H1 (cell line): ENCODE measurements around the gene MYOG.

Source experiments
- CHD1 ChIP-seq: IDR thresholded peaks from 2 replicates; pipeline ENCODE4 v1.6.1; 2012; ENCODE audit warnings: low read depth, low read length, improper control_type of control experiment
- EZH2 ChIP-seq: fragments of 200-600 bp; sonication (generic); IDR thresholded peaks from 2 replicates; pipeline ENCODE4 v1.7.1; 2012; ENCODE audit warnings: low read depth, mild to moderate bottlenecking, moderate library complexity, low read length, inconsistent platforms; ENCODE audit not compliant: severe bottlenecking
- GABPA ChIP-seq: IDR thresholded peaks from 2 replicates; pipeline ENCODE4 v1.6.1; 2011; ENCODE audit warnings: mild to moderate bottlenecking, low read length, moderate library complexity, borderline replicate concordance; ENCODE audit not compliant: insufficient read depth
- MAX ChIP-seq: IDR thresholded peaks from 2 replicates; pipeline ENCODE4 v1.6.1; 2012; ENCODE audit warnings: inconsistent platforms
- PHF8 ChIP-seq: fragments of 200-600 bp; sonication (generic); conservative IDR thresholded peaks from 2 replicates; pipeline ENCODE4 v1.7.1; 2012; ENCODE audit warnings: low read depth, mild to moderate bottlenecking, inconsistent platforms, low read length, moderate library complexity
- POLR2A ChIP-seq, 2 experiments: IDR thresholded peaks; 1 replicate in 1 of 2; 2 replicates in 1 of 2; pipeline ENCODE4 v1.6.1; 2011; ENCODE audit warnings: low read depth in 2 of 2, low read length in 2 of 2, mild to moderate bottlenecking in 2 of 2; ENCODE audit errors: control extremely low read depth in 1 of 2
- POLR2AphosphoS5 ChIP-seq: IDR thresholded peaks from 2 replicates; pipeline ENCODE4 v1.6.1; 2011; ENCODE audit warnings: low read depth, low read length
- SIRT6 ChIP-seq: IDR thresholded peaks from one replicate; pipeline ENCODE4 v1.7.1; 2012; ENCODE audit warnings: low read length, inconsistent platforms
- ZNF274 ChIP-seq: IDR thresholded peaks from 2 replicates; pipeline ENCODE4 v1.7.0; 2012; ENCODE audit warnings: low read length, borderline replicate concordance; ENCODE audit errors: extremely low read depth
- TF ChIP-seq, protein P1 (sequence below), 3 experiments: IDR thresholded peaks; 1 replicate in 2 of 3; 2 replicates in 1 of 3; pipeline versions ENCODE4 v1.5.1 to v1.6.1; 2011; ENCODE audit warnings: low read length in 3 of 3, mild to moderate bottlenecking in 3 of 3, inconsistent platforms in 2 of 3, low read depth in 1 of 3, moderate library complexity in 1 of 3; ENCODE audit not compliant: insufficient read depth in 1 of 3; ENCODE audit errors: control extremely low read depth in 1 of 3

DNA sequence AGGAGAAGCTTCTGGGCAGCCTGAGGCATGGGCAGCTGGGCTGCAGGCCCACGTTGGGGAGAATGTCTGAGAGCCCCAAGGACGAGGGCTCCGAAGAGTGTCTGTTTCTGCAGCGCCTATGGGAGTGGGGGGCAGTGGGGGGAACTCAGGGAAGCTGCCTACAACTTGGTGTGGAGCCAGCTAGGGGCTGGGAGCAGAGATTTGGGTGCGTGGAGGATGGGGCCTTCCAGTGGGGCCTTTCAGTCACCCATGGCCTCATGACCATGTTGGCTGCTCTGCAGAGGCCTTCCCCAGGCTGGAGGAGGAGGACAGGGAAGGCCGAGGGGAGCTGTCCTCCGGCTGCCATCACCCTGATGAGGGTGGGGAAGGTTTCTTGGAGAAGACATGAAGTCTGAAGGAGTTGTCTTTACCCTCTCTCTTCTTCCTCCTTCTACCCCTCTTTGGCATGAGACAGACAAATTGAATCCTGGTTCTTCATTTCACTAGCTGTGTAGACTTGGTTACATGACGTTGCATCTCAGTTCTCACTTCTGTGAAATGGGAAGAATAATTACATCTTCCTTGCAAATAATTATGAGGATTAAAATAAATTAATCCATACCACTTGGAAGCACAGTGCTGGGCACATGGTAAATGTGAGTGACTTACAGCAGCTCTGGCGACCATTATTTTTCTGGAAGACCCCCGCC lies 51.2 kb downstream of the MYOG start:
- TF ChIP-seq CHD1 (no peak), POLR2A (IDR thresholded peaks at IDR 0.05; ENCODE audit: control extremely low read depth in 1 of 2, low read depth in 2 of 2, low read length in 2 of 2) (no peak), POLR2AphosphoS5 (no peak), GABPA (no peak), ZNF274 (no peak), MAX (no peak), SIRT6 (no peak), EZH2 (no peak), PHF8 (no peak)
- TF ChIP-seq, protein P1, sequence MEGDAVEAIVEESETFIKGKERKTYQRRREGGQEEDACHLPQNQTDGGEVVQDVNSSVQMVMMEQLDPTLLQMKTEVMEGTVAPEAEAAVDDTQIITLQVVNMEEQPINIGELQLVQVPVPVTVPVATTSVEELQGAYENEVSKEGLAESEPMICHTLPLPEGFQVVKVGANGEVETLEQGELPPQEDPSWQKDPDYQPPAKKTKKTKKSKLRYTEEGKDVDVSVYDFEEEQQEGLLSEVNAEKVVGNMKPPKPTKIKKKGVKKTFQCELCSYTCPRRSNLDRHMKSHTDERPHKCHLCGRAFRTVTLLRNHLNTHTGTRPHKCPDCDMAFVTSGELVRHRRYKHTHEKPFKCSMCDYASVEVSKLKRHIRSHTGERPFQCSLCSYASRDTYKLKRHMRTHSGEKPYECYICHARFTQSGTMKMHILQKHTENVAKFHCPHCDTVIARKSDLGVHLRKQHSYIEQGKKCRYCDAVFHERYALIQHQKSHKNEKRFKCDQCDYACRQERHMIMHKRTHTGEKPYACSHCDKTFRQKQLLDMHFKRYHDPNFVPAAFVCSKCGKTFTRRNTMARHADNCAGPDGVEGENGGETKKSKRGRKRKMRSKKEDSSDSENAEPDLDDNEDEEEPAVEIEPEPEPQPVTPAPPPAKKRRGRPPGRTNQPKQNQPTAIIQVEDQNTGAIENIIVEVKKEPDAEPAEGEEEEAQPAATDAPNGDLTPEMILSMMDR (IDR thresholded peaks at IDR 0.05; ENCODE audit: control extremely low read depth in 1 of 3, insufficient read depth in 1 of 3, low read depth in 1 of 3, low read length in 3 of 3), result no peak
